ENCODE results near the gene TCF7L1. TPM values are rescaled to one million over a fixed set of nuclear protein-coding genes. Genes with fewer than 3 reads are reported as not detected.

Gene TCF7L1
- total and polyA plus RNA-seq, 3 experiments from 2014 or later, result 0.07 TPM; not detected in 2

GRCh38 chr2:85253890-85254289, 120.7 kb downstream of the TCF7L1 start:
- Mint-ChIP-seq H3K27me3 (peaks cover 2 to 3% of the 10 kb centered on the region in 2 donors), H3K27ac (no peak overlapping the region), H3K4me1 (no peaks in the 10 kb centered on the region), H3K4me3 (no peak overlapping the region), H3K9me3 (no peaks in the 10 kb centered on the region), H3K36me3 (no peaks in the 10 kb centered on the region)
- CTCF ChIA-PET, result no interaction called here
- Histone ChIP-seq H3K27ac (ENCODE audit: low read depth, low read length) (no peak overlapping the region), H3K9me3 (ENCODE audit: low read length) (no peaks in the 10 kb centered on the region), H3K36me3 (ENCODE audit: insufficient read depth, low read length) (no peaks in the 10 kb centered on the region), H3K27me3 (ENCODE audit: insufficient read depth, low read length, poor library complexity, severe bottlenecking) (no peaks in the 10 kb centered on the region), H3K4me3 (ENCODE audit: low read length) (no peak overlapping the region), H3K4me1 (ENCODE audit: insufficient read depth, low read length) (no peaks in the 10 kb centered on the region)
- POLR2A ChIA-PET, result no interaction called here
- DNase-seq, result no peak

- H3K36me3 ChIP-seq (ENCODE audit: insufficient read depth, low read length), result no peaks in the 10 kb centered on the region
- no peaks in the 10 kb centered on the region for H3K9me3 ChIP-seq (ENCODE audit: low read length)
- H3K4me1 ChIP-seq (ENCODE audit: insufficient read depth, low read length), result no peaks in the 10 kb centered on the region
- POLR2A ChIA-PET, result no interaction called here
- no peak overlapping the region for H3K4me3 ChIP-seq (ENCODE audit: low read length)
- Mint-ChIP-seq H3K27me3 (peaks cover 2 to 3% of the 10 kb centered on the region in 2 donors), H3K27ac (no peak overlapping the region), H3K4me1 (no peaks in the 10 kb centered on the region), H3K9me3 (no peaks in the 10 kb centered on the region), H3K4me3 (no peak overlapping the region), H3K36me3 (no peaks in the 10 kb centered on the region)
- H3K27me3 ChIP-seq (ENCODE audit: insufficient read depth, low read length, poor library complexity, severe bottlenecking), result no peaks in the 10 kb centered on the region
- CTCF ChIA-PET, result interaction anchor here (1.9 kb wide), 1 partner anchor 12 kb away, joined by 9 read pairs; no protein-coding TSS in a partner anchor
- no peak overlapping the region for H3K27ac ChIP-seq (ENCODE audit: low read depth, low read length)
- DNase-seq, result no peak
These were observed 121.5 kb downstream of the TCF7L1 start for GRCh38 chr2:85254540-85255300.

- H3K9me3 Mint-ChIP-seq, result no peaks in the 10 kb centered on the region
These were observed 122.2 kb downstream of the TCF7L1 start for GRCh38 chr2:85255456-85255812.

GRCh38 chr2:85255813-85256594, 122.8 kb downstream of the TCF7L1 start:
- H3K36me3 Mint-ChIP-seq, result no peaks in the 10 kb centered on the region
- POLR2A ChIA-PET, result no interaction called here
- H3K27ac ChIP-seq (ENCODE audit: low read depth, low read length), result no peak overlapping the region
- no peak overlapping the region for H3K4me3 ChIP-seq (ENCODE audit: low read length)
- H3K9me3 Mint-ChIP-seq, result no peaks in the 10 kb centered on the region
- no peak overlapping the region for H3K4me3 Mint-ChIP-seq
- H3K36me3 ChIP-seq (ENCODE audit: insufficient read depth, low read length), result no peaks in the 10 kb centered on the region
- H3K27me3 ChIP-seq (ENCODE audit: insufficient read depth, low read length, poor library complexity, severe bottlenecking), result no peaks in the 10 kb centered on the region
- H3K9me3 ChIP-seq (ENCODE audit: low read length), result no peaks in the 10 kb centered on the region
- H3K4me1 Mint-ChIP-seq, result no peaks in the 10 kb centered on the region
- H3K27ac Mint-ChIP-seq, result peak overlapping the region in 2 of 8 donors; percentile 47 to 50
- H3K27me3 Mint-ChIP-seq, result peaks cover 2 to 3% of the 10 kb centered on the region in 2 donors
- CTCF ChIA-PET, result interaction anchor here (1.6 to 1.9 kb wide), 2 partner anchors 10 to 44 kb away, joined by 3 to 9 read pairs; no protein-coding TSS in a partner anchor
- DNase-seq, result no peak
- no peaks in the 10 kb centered on the region for H3K4me1 ChIP-seq (ENCODE audit: insufficient read depth, low read length)

More at GRCh38 chr2:85255456-85255812, 122.2 kb downstream of the TCF7L1 start:
- H3K27me3 Mint-ChIP-seq, result peaks cover 2 to 3% of the 10 kb centered on the region in 2 donors
- H3K36me3 Mint-ChIP-seq, result no peaks in the 10 kb centered on the region
- Histone ChIP-seq H3K4me3 (ENCODE audit: low read length) (no peak overlapping the region), H3K27ac (ENCODE audit: low read depth, low read length) (no peak overlapping the region), H3K9me3 (ENCODE audit: low read length) (no peaks in the 10 kb centered on the region), H3K27me3 (ENCODE audit: insufficient read depth, low read length, poor library complexity, severe bottlenecking) (no peaks in the 10 kb centered on the region), H3K36me3 (ENCODE audit: insufficient read depth, low read length) (no peaks in the 10 kb centered on the region), H3K4me1 (ENCODE audit: insufficient read depth, low read length) (no peaks in the 10 kb centered on the region)
- CTCF ChIA-PET, result interaction anchor here (1.9 kb wide), 1 partner anchor 11 kb away, joined by 9 read pairs; no protein-coding TSS in a partner anchor
- no peak overlapping the region for H3K4me3 Mint-ChIP-seq
- DNase-seq, result no peak
- H3K27ac Mint-ChIP-seq, result no peak overlapping the region
- no peaks in the 10 kb centered on the region for H3K4me1 Mint-ChIP-seq
- POLR2A ChIA-PET, result no interaction called here

GRCh38 chr2:85257359-85257969, 124.3 kb downstream of the TCF7L1 start:
- POLR2A ChIA-PET, result no interaction called here
- Mint-ChIP-seq H3K9me3 (no peaks in the 10 kb centered on the region), H3K4me1 (no peaks in the 10 kb centered on the region), H3K4me3 (no peak overlapping the region), H3K27me3 (peaks cover 2 to 3% of the 10 kb centered on the region in 2 donors), H3K27ac (no peak overlapping the region), H3K36me3 (no peaks in the 10 kb centered on the region)
- Histone ChIP-seq H3K9me3 (ENCODE audit: low read length) (no peaks in the 10 kb centered on the region), H3K4me1 (ENCODE audit: insufficient read depth, low read length) (no peaks in the 10 kb centered on the region), H3K27ac (ENCODE audit: low read depth, low read length) (no peak overlapping the region), H3K4me3 (ENCODE audit: low read length) (no peak overlapping the region), H3K36me3 (ENCODE audit: insufficient read depth, low read length) (no peaks in the 10 kb centered on the region), H3K27me3 (ENCODE audit: insufficient read depth, low read length, poor library complexity, severe bottlenecking) (no peaks in the 10 kb centered on the region)
- CTCF ChIA-PET, result interaction anchor here (1.0 to 1.6 kb wide), 3 partner anchors 9 to 1029 kb away, joined by 3 to 5 read pairs (median 3); no protein-coding TSS in a partner anchor
- no peak for DNase-seq

GRCh38 chr2:85257970-85258605, 124.9 kb downstream of the TCF7L1 start:
- Mint-ChIP-seq H3K4me3 (no peak overlapping the region), H3K36me3 (no peaks in the 10 kb centered on the region), H3K27me3 (peaks cover 2 to 3% of the 10 kb centered on the region in 2 donors), H3K27ac (no peak overlapping the region), H3K9me3 (no peaks in the 10 kb centered on the region), H3K4me1 (no peaks in the 10 kb centered on the region)
- ChIA-PET CTCF (interaction anchor here (1.0 to 1.3 kb wide), 2 partner anchors 8 to 1028 kb away, joined by 3 to 5 read pairs; no protein-coding TSS in a partner anchor), POLR2A (no interaction called here)
- DNase-seq, result no peak
- Histone ChIP-seq H3K9me3 (ENCODE audit: low read length) (no peaks in the 10 kb centered on the region), H3K36me3 (ENCODE audit: insufficient read depth, low read length) (no peaks in the 10 kb centered on the region), H3K27me3 (ENCODE audit: insufficient read depth, low read length, poor library complexity, severe bottlenecking) (no peaks in the 10 kb centered on the region), H3K4me3 (ENCODE audit: low read length) (no peak overlapping the region), H3K4me1 (ENCODE audit: insufficient read depth, low read length) (no peaks in the 10 kb centered on the region), H3K27ac (ENCODE audit: low read depth, low read length) (no peak overlapping the region)

- H3K9me3 Mint-ChIP-seq, result no peaks in the 10 kb centered on the region
- no peak overlapping the region for H3K4me3 Mint-ChIP-seq
- CTCF ChIA-PET, result no interaction called here
- H3K4me1 Mint-ChIP-seq, result no peaks in the 10 kb centered on the region
- Histone ChIP-seq H3K4me3 (ENCODE audit: low read length) (no peak overlapping the region), H3K27me3 (ENCODE audit: insufficient read depth, low read length, poor library complexity, severe bottlenecking) (no peaks in the 10 kb centered on the region), H3K36me3 (ENCODE audit: insufficient read depth, low read length) (no peaks in the 10 kb centered on the region), H3K27ac (ENCODE audit: low read depth, low read length) (no peak overlapping the region), H3K4me1 (ENCODE audit: insufficient read depth, low read length) (no peaks in the 10 kb centered on the region), H3K9me3 (ENCODE audit: low read length) (no peaks in the 10 kb centered on the region)
- peaks cover 5 to 7% of the 10 kb centered on the region in 2 donors for H3K27me3 Mint-ChIP-seq
- H3K27ac Mint-ChIP-seq, result no peak overlapping the region
- no peak for DNase-seq
- no peaks in the 10 kb centered on the region for H3K36me3 Mint-ChIP-seq
- POLR2A ChIA-PET, result no interaction called here
These were observed 126.0 kb downstream of the TCF7L1 start for GRCh38 chr2:85259101-85259590.
